Gastrocnemius medialis (tissue), 4 donors: ENCODE measurements around the gene SULT1B1.

ENCODE experiments used
- POLR2A ChIP-seq, 2 donors: fragments of 450-650 bp; IDR thresholded peaks; one replicate each; pipeline ENCODE4 v1.6.1; 2017; ENCODE audit warnings: antibody characterized with exemption in 2 of 2, mild to moderate bottlenecking in 2 of 2, moderate library complexity in 2 of 2
- TF ChIP-seq, protein P1 (sequence below), 5 experiments: fragments of 450-650 bp in 3 of 5; fragments of 200-600 bp in 2 of 5; sonication (generic) in 2 of 5; IDR thresholded peaks in 4 of 5; conservative IDR thresholded peaks in 1 of 5; 1 replicate in 4 of 5; 2 replicates in 1 of 5; pipeline ENCODE4 v1.5.1; 2016 to 2019; ENCODE audit warnings: antibody characterized with exemption in 5 of 5, mild to moderate bottlenecking in 3 of 5, moderate library complexity in 3 of 5

DNA sequence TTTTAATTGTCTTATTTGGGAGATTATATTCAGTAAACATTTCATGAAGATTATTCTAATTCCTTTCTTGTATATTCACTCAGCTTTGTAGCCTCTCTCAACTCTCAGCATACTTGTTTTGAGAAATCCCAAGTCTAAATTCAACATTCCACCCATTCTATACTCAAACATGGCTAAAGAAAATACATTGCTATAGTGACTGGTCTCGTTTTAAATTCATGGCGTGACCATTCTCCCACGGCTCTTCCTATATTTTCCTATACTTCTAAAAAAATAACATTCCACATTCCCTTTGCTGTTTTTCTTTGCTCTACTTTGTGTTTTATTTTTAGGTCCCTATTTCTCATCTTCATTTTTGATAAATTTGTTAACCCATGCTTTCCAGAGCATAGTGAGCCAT lies 58.2 kb downstream of the SULT1B1 start:
- TF ChIP-seq, protein P1, sequence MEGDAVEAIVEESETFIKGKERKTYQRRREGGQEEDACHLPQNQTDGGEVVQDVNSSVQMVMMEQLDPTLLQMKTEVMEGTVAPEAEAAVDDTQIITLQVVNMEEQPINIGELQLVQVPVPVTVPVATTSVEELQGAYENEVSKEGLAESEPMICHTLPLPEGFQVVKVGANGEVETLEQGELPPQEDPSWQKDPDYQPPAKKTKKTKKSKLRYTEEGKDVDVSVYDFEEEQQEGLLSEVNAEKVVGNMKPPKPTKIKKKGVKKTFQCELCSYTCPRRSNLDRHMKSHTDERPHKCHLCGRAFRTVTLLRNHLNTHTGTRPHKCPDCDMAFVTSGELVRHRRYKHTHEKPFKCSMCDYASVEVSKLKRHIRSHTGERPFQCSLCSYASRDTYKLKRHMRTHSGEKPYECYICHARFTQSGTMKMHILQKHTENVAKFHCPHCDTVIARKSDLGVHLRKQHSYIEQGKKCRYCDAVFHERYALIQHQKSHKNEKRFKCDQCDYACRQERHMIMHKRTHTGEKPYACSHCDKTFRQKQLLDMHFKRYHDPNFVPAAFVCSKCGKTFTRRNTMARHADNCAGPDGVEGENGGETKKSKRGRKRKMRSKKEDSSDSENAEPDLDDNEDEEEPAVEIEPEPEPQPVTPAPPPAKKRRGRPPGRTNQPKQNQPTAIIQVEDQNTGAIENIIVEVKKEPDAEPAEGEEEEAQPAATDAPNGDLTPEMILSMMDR (IDR thresholded peaks at IDR 0.05 in 4 of 5, conservative IDR thresholded peaks at IDR 0.05 in 1 of 5) = no peak
- TF ChIP-seq POLR2A (IDR thresholded peaks at IDR 0.05) = no peak
